GM19238 (cell line): ENCODE measurements around the gene NMNAT2.
"Not testable (repeated sequence)": the region's sequence is repeated elsewhere in the genome, so short reads cannot be mapped to it uniquely, and the experiment has no call there.

Experiments used
- DNase-seq: peaks from one replicate; pipeline ENCODE4 v3.0.0; 2011; ENCODE audit warnings: low spot score; ENCODE audit not compliant: insufficient read length

Gene NMNAT2

DNA sequence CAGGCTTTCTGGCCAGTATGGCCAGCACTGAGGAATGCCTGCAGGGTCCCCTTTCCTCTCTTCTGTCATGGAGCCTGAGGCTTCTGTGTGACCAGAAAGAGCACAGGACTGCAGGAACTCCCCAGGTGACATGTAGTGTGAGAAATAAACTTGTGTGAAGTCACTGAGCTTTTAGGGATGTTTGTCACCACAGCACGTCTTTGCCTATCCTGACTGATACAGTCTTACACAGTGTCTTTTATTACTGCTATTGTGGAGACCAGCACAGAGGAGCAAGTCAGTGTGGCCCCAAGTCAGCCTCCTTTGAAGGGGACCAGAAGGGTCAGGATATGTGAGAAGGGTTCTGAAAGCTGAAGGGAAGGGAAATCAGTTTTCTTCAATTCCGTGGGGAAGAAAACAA lies 129.6 kb downstream of the NMNAT2 start:
- DNase-seq, result no peak

DNA sequence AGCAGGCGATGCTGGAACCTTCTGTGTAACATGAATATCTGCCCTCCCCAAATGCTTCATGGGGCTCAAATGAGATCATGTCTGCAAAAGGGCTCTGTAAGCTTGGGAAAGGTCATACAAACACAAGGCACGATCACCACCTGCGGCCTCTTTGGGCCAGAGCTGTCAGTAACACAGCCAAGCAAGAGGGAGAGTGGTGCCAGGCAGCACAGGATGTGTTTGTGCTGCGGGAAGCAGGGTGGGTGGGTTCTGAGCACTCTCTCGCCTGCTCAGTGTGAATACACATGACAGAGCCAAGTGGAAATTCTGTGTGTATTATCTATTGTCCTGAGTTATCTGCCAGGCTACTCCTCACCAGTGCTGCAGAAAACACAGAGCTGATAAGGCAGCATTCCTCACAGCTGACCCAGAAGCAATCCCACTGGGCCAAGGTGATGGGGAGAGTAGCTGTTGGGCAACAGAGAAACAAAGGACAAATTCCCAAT lies 130.9 kb downstream of the NMNAT2 start:
- DNase-seq, result no peak

DNA sequence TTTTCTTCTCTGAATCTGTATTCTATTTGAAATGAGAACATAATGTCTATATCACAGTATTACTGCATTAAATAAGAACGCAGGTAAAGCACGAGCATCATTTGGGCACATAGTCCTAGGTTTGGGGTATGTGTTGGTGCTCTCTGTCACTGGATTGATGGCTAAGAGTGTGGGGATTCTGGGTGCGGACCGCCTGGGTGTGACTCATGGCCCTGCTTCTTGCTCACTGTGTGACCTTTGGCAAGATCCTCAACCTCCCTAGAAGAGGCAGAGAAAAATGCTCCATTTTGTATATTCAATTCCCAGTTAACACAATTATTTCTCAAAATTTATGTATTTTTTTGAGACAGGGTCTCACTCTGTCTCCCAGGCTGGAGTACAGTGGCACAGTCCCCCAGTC lies 132.4 kb downstream of the NMNAT2 start:
- no peak for DNase-seq

DNA sequence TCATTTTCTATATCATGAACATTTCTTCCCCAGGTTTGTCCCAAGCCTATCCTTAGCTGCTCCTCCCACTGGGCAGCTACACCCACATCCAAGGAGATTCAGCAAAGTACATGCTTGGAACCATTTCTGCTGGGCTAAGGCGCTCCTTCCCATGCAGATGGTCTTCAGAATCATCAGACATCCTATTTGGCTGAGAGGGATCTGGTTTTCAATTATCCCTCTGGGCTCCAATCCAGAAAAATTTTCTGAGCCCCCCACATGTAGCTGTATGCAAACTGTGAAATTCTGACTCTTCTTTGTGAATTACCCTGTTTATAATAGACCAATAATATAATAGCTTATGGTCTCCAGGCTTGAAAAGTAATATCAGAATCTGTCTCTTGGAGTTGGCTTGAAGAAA lies 132.9 kb downstream of the NMNAT2 start:
- DNase-seq, result no peak

DNA sequence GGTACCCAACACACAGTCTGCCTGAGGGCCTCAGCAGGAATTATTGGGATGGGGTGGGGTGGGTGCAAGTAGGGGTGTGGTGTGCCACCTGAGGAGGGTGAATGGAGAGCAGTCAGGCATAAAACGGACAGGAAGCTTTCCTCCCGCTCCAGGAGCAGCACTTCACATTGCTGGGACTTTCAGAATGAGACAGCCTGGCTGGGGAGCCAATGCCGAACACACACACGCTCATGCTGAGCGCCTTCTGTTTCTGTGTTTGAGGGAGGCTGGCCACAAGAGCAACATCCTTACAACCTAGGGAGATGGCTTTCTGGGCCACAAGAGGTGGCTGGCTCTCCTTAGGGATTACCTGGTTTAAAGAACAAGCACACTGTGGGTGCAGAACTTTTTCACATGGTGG lies 134.1 kb downstream of the NMNAT2 start:
- DNase-seq, result no peak

DNA sequence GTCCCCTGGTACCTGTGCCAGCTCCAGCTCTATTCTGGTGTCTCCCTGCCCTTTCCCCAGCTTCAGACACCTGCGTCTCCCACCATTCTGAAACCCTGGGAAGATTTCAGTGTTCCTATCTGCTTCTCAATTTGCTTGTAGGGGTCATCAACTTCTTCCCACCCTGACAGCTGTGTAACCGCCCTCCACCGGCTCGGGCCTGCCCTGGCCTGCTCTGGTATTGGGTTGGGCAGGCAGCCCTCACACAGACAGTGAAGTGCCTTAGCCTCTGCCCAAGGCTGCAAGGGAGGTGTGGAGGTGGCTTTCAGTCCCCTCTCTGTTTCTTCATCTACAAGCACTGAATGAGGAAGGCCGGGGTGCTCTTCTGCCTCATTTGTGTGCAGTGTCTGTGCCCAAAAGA lies 134.9 kb downstream of the NMNAT2 start:
- no peak for DNase-seq

DNA sequence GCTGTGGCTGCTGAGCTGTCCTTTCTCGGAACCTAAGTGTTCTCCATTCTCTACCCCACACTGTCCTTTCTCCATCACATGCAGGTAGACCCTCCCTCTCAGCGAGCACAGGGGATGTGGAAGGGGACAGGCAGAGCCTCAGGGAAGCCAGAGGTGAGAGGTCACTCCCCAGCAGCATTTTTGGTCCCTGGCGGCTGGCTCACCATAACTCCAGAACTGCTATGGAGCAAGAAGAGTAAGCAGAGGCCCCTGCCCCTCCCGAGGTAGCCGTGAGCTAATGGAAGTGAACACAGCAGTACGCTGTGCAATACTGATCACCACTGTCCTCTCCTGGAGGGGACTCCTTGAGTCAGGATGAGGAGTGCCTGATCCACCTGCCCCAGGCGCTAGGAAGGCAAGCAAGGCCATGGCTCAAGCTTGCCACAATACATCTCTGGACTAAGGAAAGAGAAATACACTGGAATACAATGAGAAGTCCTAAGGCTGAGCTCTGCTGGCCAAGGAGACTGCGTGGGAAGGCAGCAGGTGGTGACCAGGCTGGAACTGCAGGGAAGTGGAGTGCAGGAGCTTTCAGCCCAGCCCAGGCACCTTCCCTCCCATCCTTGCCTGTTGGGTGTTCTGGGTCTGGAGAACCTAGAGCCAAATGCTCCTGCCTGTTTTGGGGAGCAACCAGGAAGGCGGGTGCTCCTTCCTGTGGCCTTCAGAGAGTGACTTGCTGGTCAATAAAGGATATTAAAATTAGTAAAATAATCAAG lies 135.9 kb downstream of the NMNAT2 start:
- no peak for DNase-seq

DNA sequence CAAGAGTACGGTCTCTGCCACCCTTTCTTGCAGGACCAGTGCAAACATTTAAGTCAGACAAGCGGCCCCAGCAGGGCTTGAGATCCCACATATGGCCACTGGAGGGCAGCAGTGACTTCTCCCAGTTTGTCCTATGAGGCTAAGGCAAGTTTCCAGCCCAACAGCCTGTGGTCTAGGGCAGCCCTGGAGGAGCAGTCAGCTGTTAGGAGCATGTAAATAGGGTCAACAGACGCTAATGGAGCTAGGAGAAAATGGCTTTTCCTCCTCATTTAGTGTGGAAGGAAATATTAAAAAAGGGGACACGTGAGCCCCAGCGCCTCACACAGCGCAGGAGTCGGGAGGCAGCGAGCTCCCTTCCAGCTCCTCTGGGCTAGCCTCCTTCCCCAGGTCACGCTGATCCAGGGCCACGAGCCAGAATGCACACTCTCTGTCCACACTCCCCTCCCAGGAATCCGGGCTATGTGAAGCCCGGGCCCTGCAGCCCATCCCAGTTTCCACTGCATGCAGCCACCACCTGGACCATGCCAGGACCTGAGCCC lies 136.6 kb downstream of the NMNAT2 start:
- DNase-seq, result peak; percentile 53

DNA sequence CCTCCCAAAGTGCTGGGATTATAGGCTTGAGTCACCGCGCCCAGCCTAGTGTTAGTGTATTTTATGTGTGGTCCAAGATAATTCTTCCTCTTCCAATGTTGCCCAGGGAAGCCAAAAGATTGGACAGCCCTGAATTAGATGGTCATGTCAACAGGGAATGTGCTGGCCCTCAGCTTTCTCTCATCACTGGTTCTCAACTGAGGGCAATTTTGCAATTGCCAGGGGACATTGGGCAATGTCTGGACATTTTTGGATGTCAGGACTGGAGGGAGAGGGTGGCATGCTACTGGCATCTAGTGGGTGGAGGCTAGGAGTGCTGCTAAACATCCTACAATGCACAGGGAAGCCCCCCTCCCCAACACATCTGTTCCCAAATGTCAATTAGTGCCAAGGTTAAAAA lies 137.1 kb downstream of the NMNAT2 start:
- DNase-seq, result no peak

DNA sequence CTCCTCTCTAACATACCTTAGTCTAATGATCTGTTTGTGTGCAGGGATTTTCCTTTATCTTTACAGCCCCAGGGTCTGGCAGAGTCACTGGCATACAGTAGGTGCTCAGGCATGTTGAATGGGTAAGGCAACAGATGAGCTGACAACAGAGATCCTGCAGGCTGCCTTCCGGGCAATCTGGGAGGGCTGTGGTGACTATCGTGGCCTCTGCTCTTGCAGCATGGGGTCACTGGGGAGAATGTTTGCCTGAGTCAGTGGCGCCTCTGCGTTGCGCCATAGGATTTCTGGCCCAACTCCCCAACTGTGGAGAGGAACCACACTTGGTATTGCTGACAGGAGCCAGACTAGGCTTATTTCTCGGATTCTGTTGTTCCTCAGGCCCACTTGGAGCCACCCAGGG lies 138.3 kb downstream of the NMNAT2 start:
- DNase-seq, result no peak

DNA sequence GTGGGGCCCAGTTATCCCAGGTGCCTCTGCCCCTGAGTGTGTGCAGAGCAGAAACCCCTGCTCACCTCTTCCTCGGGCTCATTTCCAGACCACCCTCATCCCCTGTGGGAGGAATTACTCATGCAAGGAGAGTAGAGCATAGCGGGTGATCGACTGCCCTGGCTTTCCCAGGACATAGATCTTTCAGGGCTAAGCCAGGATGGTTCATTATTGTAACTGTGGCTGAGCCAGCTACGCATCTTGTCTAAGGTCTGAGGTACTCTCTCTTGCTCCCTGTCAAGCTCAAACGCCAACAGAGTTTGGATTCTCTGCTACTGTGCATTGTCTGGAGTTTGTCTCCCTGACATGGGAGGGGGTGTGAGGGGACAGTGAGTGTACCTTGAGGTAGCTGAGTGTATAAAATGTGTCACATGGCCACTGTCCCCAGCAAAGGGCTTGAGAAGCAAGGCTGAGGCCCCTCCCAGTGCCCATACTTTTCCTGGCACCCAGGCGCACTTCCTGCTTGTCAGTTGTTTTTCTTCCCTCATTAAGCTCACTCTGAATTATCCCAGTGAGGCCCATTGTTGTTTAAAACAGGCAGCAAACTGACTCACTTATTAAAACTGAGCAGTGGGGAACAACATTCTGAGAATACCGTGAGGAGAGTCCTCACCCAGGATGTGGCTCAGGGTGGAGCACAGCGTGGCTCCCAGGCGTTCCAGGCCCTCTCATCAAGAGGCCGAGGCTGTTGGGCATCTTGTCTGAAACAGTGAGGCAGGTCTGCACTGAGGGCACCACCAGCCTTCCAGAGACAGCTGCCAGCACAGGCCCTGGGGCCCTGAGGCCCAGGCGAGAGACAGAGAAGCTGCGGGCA lies 139.2 kb downstream of the NMNAT2 start:
- no peak for DNase-seq

DNA sequence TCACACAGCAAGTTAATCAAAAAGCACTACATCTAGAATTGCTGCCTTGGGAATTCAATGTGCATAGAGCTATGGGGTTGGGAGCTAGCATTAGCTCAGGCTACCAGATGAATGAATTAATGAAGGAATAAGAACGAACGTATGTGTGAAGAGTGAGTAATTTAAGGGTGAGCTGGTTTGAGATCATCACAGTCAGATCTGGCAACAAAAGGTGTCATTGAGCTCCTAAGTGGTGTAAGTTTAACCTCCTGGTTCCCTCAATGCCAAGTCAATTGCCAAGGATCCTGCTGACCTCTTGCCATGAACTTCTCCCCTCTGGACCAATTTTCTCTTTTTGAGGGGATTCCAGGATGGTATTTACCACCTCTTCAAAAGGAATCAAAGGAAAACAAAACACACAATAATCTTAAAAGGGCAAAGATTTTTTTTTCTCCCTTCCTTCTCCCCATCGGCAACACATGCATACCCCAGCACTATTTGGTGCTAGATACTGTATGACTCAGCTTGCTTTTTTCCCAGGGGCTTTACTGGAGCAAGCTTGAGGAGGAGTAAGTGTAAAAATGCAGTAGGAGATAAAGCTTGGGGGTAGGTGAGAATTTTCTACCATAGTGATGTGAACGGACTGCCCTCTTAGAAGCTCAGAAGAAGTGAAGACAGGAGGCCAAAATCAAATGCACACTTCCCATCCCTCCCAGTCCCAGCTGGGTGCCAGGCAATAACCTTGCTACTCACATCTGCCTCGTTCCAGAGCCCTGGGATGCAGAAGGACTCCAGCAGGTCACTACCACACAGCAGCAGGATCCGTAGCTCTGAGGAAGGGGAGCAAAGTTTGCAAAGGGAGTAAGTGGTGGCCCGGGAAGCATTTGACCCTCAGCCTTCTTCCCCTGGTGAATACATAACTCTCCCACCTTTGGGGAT lies 140.1 kb downstream of the NMNAT2 start:
- no peak for DNase-seq

DNA sequence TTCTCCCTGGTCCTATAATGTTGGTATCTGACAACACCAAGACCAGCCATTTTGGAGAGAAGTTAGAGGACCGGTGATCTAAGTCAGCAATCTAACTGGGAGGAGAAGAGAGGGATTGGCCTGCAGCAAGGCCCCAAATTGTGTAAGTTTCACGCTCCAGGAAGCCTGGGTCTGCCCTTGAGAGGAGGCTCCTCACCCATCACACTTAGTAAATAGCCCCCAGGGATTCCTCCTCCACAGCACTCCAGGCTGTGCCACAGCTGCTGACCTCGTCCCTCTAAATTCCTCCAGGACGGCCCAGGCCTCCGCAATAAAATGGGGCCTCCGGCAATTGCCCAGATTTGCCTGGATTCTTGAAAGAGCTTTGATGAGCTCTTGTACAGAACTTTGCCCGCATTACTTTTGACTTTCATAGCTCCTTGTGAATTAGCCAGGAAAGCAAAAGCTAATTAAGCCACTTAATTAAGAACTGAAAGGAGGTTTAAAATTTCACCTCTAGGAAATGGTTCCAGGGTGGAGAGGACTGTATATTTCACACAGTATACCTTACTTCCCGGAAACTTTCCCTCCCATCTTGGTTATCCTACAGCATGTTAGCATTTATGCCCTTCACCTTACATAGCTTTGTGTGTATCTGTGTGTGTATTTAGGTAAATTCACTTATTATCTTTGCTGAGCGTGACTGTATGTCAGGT lies 141.6 kb downstream of the NMNAT2 start:
- no peak for DNase-seq

DNA sequence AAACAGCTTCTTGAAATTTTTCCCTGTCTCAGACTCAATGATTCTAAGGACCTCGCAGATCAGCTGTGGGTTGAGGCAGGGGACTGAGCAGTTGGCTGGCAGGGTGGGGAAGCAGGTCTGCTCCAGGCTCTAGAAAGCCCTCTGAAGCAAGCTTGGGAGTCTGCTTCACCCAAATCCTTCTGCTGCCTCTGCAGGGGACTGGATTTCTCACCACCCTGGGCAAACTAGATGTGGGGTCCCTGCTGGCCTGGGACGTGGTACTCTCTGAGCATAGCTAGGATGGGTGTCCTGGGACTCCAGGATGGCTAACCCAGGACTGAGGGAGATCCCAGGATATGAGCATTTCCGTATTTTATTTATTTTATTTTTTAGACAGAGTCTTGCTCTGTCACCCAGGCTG lies 142.9 kb downstream of the NMNAT2 start:
- DNase-seq, result no peak

DNA sequence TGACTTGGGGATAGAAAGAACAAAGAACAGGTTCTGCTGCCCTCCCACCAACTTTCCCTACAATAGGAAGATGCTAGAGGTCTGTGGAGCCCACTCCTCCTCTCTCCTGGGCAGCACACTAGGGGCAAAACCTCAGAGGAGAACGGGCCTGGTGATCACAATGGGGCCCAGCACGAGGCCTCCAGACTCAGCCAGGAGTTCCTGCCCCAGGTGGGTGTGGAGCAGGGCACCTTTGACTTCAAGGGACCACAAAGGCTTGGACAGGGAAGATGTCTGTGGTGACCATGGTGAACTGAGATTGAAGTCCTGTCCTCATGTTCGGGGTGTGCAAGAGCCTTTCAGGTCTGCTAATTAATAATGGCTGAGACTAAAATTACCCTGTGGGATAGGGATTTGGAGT lies 143.3 kb downstream of the NMNAT2 start:
- no peak for DNase-seq

DNA sequence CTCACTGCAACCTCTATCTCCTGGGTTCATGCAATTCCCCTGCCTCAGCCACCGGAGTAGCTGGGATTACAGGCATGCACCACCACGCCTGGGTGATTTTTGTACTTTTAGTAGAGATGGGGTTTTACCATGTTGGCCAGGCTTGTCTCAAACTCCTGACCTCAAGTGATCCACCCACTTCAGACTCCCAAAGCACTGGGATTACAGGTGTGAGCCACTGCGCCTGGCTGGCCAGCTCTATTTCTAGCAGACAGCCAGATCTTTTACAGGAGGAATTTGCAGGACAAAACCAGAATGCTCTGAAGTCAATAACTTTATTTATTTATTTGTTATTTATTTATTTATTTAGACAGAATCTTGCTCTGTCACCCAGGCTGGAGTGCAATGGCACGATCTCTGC lies 144.2 kb downstream of the NMNAT2 start:
- not testable (repeated sequence) for DNase-seq

DNA sequence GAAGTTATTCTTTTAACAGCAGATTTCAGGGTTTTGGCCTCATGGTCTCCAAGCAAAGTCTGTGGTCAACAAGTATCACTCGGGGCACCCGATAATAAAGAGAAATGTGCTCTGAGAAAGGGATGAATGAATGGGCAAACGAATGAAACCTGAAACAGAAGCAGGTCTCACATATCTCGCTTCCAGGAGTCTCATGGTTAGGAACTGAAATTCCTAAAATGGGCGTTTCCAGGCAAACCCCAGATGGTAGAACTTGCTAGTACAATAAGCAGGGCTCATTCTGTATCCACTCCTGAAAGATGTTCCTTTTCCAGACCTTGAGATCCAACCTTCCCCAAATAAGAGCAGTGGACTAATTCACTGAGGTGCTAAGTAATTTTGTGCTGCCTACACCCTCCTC lies 144.9 kb downstream of the NMNAT2 start:
- no peak for DNase-seq

DNA sequence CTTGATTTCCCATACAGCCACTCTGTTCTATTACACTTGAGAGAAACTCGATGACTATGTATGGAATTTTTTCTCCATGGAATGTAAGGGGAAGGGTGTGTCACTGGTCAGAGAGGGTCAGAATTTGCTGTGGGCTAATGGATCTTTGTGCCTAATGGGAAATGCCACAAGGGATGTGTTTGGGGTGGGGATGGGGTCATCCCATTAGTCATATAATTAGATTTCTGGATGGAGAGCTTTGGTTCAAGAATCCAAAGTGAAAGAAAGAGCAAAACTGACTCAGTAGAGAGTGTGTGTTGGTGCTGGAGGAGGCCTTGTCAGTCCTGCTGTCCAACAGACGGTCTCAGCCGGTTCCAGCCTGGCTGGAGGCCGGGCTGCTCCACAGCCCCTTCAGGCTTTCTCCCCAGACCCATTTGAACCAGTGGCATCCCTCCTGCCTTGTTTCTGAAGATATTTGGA lies 145.8 kb downstream of the NMNAT2 start:
- no peak for DNase-seq

DNA sequence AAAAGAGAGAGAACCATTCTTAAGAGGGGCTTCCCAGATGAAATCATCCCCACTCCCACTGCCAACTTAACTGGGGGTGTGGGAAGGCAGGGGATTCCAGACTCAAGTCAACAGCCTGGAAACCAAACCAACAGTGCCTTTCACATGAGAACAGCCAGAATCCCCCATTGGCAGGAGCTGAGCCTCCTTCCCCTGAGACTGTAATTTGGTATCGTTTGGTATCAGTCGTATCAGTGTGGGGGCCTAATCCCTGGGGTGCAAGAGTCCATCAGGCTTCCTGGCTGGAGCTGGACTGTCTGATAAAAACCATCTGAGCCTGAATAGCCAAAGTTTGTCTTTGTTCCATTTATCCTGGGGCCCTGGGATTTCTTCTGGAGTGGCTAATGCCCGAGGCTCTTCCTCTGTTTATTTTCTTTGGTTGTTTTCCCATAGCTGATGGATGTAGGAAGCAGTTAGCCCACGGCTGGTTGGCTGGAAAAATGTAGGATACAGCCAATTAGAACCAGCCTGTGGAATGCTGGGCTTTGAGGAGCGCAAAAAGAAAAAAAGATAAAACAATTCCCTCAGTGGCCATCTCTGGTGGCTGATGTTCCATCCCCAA lies 147.5 kb downstream of the NMNAT2 start:
- DNase-seq, result no peak
